HG03039 (cell line): ENCODE results near the gene BRICD5.

Experiments
- ATAC-seq: cut with Tn5 transposase; IDR thresholded peaks from one replicate; pipeline ENCODE4 v1.9.1; 2021; ENCODE audit warnings: mild to moderate bottlenecking, moderate library complexity; ENCODE audit not compliant: unreplicated experiment

BRICD5 gene

GRCh38 chr16:2183671-2184070, 27.0 kb downstream of the BRICD5 start:
- no peak for ATAC-seq

DNA sequence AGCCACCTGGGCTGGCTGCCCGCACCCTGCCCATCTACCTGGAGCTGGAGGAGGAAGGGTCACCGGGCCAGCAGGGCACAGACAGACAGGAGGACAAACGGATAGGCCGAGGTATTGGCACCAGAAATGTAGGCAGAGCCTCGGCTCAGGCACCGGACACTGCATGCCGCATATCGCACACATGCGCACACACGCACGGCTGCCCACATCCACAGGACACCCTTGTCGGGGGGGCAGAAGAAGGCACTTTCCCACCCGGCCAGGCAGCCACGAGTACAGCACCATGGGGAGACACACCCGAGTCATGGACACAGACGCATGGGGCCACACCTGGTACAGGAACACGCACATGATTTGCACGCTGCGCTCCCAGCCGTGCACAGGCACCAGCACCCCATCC, 28.7 kb downstream of the BRICD5 start:
- ATAC-seq: no peak

DNA sequence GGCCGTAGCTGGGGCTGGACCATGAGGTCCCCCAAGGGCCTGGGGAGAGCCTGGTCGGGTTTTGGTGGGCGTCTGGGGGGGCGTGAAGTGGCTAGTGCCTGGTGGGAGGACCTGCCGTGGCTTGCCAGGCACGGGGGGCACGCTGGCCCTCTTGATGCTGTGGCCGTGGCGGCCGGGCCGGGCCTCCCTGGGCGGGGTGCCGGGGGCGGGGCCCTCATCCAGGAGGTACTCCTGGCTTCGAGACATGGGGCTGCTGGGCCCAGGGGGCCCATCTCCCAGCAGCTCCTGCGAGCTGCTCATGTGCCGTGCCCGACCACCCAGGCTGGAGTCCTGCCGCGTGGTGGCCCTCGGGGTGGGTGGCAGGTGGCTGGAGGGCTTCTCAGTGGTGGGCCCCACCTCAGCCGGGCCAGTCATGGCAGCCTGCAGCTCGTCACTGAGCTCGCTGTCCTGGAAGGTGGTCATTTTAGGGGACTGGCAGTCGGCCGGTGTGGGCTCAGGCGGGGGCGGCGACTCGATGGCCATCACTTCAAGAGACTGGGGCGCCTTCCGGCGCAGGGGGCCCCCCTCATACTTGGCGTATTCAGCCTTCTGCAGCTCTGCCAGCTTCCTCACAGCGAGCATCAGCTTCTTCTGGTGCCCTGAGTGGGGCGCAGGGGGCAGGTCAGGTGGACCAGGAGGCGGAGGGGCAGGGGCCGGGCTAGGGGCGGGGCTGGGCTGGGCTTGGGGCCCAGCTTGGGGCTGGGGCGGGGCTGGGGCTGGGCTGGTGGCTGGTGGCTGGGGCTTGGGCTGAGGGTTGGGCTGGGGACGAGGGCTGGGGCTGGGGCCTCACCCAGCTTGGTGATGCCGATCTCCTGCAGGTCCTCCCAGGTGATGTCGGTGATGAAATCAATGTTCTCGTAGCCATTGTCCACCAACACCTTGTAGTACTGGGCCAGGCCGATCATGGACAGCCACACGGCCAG, 29.4 kb downstream of the BRICD5 start:
- ATAC-seq: no peak

DNA sequence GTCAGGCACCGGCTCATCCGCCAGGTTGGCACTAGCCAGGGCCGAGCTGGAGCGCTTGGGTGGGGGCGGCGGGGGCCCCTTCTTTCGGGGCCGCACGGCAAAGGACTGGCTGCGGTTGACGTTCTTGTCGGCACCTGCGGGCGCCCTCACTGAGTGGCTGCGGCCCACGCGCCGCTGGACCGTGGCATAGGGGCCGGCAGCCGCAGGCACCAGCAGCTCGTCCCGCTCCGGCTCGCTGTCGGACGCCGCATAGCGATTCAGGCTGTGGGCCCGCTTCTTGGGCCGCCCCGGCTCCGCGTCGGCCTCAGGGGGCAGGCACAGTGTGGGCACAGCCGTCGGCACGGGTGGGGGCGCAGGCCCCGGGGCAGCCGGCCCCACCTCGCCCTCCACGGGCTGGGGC, 30.2 kb downstream of the BRICD5 start:
- no peak for ATAC-seq

DNA sequence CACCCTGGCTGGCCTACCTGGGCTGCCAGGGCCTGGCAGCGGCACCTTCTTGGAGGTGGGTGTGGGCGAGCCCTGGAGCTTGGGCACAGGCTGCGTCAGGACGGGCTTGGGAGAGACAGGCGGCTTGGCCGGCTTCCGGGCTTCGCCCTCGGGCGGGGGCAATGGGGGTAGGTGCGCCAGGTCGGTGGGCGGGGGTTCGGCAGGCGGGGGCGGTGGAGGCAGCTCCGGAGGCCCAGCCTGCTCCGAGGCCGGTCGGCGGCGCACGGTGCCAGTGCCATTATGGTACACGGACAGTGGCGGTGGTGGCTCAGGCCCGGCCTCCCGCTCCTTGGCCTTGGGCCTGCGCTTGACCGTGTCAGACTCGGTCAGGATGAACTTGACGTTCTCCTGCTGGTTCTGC, 31.1 kb downstream of the BRICD5 start:
- ATAC-seq: no peak

- no peak for ATAC-seq
Measured at GRCh38 chr16:2179107-2179501, 31.6 kb downstream of the BRICD5 start.

DNA sequence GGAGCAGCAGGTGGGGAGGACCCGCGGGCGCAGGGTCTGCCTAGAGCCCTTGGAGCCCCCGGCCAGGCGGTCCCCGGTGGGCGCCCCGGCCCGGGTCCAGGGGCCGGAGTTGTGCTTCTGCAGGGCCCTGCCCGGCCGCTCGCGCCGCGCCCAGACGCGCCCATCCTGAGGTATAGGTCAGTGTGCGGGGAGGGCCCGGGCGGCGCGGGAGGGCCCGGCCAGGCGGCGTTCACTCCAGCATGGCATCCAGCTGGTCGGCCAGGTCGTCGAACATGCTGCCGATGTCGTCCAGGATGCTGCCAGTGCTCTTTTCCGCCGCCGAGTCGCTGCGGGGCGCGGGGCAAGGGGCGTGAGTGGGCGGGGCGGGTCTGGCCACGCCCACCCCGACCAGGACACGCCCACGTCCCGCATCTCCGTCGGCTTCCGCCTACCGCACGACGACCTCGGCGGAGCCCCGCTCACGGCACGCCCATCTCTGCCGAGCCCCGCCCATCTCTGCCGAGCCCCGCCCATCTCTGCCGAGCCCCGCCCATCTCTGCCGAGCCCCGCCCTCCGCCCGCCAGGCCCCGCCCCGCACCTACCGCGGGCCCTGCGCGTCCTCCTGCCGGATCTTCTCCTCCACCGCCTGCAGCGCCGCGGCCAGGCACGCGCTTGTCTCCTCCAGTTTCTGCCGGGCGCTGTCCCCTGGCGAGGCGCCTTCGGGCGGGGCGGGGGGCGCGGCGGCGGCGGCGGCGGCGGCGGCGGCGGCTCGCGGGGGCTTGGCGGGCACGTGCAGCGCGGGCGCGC, 32.1 kb downstream of the BRICD5 start:
- no peak for ATAC-seq

- no peak for ATAC-seq
Measured at GRCh38 chr16:2177561-2177960, 33.1 kb downstream of the BRICD5 start.

GRCh38 chr16:2177101-2177500, 33.6 kb downstream of the BRICD5 start:
- ATAC-seq: no peak

GRCh38 chr16:2176047-2176446, 34.6 kb downstream of the BRICD5 start:
- no peak for ATAC-seq

DNA sequence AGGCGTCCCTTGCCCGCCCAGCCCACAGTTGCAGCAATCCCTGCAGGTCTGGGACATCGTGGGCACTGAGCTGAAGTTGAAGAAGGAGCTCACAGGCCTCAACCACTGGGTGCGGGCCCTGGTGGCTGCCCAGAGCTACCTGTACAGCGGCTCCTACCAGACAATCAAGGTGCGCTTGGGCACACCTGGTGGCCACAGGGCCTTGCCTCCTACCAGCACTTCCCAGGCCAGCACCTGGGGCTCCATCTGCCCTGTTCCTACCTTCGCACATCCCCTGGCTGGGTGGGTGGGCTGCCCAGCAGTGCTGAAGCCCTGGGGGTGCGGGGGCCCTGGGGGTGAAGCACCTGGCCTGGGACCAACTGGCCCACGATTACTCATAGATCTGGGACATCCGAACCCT, 35.2 kb downstream of the BRICD5 start:
- ATAC-seq: no peak

GRCh38 chr16:2174396-2175131, 36.1 kb downstream of the BRICD5 start:
- no peak for ATAC-seq

GRCh38 chr16:2173916-2174315, 36.7 kb downstream of the BRICD5 start:
- ATAC-seq: no peak

- no peak for ATAC-seq
Measured at GRCh38 chr16:2173366-2173765, 37.3 kb downstream of the BRICD5 start.

DNA sequence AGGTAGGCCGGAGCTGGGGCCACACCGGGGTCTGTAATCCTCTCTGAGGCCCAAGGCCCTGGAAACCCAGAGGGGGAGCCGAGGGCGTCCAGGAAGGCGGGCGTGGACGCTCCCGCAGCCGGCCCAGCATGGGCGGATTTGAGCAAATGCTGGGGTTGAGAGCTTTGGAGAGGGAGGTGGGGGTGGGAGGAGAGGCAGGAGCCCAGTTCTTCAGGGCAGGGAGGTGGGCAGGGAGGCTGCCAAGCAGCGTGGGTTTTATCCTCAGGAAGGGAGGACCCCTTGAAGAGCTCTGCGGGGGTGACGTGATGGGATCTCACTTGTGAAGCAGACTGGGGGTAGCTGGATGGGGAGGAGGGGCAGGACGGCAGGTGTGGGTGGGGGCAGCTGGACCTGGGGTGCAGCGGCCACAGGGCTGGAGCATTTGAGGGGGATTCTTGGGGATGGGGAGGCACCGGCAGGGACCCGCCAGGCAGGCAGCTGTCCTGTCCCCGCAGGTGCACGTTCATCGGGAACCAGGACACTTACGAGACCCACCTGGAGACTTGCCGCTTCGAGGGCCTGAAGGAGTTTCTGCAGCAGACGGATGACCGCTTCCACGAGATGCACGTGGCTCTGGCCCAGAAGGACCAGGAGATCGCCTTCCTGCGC, 37.9 kb downstream of the BRICD5 start:
- ATAC-seq: no peak

GRCh38 chr16:2171601-2172178, 39.0 kb downstream of the BRICD5 start:
- no peak for ATAC-seq

GRCh38 chr16:2170587-2171435, 39.9 kb downstream of the BRICD5 start:
- no peak for ATAC-seq

DNA sequence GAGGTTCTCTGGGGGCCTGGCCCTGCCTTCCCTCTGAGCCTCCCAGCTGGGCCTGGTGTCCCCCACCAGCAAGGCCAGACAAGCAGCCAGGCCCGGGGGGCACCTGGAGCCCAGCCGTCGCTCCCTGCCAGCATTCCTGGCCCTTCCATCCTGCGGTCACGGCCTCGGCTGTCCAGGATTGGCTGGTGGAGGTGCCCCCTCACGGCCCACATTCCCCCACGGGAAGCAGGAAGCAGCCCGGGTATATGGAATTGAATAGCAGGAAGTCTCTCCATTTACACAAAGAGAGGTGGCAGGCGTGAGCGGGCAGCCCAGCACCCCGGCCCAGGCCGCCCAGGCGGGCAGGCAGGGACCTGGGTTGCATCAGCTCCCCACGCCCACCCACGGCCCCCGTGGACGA, 40.6 kb downstream of the BRICD5 start:
- no peak for ATAC-seq

DNA sequence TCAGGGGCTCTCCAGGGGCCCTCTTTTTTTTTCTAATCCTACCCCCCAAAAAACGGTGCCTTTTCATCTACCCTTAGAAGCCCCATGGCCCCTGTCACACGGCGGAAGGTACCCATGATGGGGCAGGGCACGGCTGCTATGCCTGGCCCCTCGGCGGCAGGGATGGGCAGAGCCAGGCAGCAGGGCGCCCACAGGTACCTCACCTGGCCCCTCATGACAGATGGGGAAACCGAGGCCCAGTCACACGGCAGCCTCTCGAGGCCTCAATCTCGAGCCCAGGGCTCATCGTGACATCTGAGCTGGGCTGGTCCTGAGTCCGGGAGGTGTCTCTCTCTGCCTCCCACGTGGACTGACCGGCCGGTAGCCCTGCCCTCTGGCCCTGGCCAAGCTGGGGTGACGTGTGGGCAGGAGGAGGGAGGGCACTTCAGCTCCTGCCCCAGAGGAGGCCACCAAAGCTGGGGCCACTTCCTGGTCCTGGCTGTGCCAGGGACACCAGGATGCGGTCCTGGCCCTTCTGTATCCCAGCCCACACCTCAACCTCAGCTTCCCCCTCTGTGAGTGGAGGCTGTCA, 43.5 kb downstream of the BRICD5 start:
- ATAC-seq: no peak
